ENCODE data around the gene PNMT. TPM values are rescaled to one million over a fixed set of nuclear protein-coding genes. Genes with fewer than 3 reads are reported as not detected.

The PNMT gene
- total RNA-seq, 3 donors from 2014 or later (not counting 1 experiment from before 2014, with no cell fraction given), result 1.2 to 2.5 (median 2.2) TPM

DNA sequence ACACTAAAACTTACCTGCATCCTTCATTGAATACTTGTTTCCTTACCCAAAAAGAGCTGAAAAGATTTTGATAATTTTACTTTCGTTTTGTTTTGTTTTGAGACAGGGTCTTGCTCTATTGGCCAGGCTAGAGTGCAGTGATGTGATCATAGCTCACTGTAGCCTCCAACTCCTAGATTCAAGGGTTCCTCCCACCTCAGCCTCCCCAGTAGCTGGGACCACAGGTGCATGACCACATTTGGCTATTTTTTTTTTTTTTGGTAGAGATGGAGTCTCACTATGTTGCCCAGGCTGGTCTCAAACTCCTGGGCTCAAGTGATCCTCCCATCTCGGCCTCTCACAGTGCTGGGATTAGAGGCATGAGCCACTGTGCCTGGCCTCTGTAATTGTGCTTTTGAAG, 13.1 kb upstream of the PNMT start:
- H3K36me3 Mint-ChIP-seq, result no peaks in the 10 kb centered on the region
- Histone ChIP-seq H3K4me1 (ENCODE audit: control insufficient read depth, insufficient read depth, low read length) (peaks cover 17% of the 10 kb centered on the region), H3K27ac (ENCODE audit: low read length) (no peak overlapping the region), H3K27me3 (ENCODE audit: control insufficient read depth, insufficient read depth, low read length) (no peaks in the 10 kb centered on the region), H3K9me3 (ENCODE audit: control insufficient read depth, insufficient read depth, low read length) (no peaks in the 10 kb centered on the region), H3K36me3 (ENCODE audit: control insufficient read depth, insufficient read depth, low read length) (peaks cover 37% of the 10 kb centered on the region), H3K4me3 (ENCODE audit: low read length) (no peak overlapping the region)
- 97% methylated on average over 2 of the region's 2 CpGs for WGBS (ENCODE audit: insufficient coverage)
- no peaks in the 10 kb centered on the region for H3K27me3 Mint-ChIP-seq (ENCODE audit: low read depth in 2 of 2)
- H3K4me3 Mint-ChIP-seq, result no peak overlapping the region
- TF ChIP-seq, protein P1, sequence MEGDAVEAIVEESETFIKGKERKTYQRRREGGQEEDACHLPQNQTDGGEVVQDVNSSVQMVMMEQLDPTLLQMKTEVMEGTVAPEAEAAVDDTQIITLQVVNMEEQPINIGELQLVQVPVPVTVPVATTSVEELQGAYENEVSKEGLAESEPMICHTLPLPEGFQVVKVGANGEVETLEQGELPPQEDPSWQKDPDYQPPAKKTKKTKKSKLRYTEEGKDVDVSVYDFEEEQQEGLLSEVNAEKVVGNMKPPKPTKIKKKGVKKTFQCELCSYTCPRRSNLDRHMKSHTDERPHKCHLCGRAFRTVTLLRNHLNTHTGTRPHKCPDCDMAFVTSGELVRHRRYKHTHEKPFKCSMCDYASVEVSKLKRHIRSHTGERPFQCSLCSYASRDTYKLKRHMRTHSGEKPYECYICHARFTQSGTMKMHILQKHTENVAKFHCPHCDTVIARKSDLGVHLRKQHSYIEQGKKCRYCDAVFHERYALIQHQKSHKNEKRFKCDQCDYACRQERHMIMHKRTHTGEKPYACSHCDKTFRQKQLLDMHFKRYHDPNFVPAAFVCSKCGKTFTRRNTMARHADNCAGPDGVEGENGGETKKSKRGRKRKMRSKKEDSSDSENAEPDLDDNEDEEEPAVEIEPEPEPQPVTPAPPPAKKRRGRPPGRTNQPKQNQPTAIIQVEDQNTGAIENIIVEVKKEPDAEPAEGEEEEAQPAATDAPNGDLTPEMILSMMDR (IDR thresholded peaks at IDR 0.05), result no peak
- intact Hi-C loops (cut with micrococcal nuclease), result no loop called here
- no peak for ATAC-seq
- peaks cover 27 to 50% of the 10 kb centered on the region in 2 donors for H3K4me1 Mint-ChIP-seq
- no peak overlapping the region for H3K27ac Mint-ChIP-seq
- H3K9me3 Mint-ChIP-seq, result no peaks in the 10 kb centered on the region
- no peak for DNase-seq

DNA sequence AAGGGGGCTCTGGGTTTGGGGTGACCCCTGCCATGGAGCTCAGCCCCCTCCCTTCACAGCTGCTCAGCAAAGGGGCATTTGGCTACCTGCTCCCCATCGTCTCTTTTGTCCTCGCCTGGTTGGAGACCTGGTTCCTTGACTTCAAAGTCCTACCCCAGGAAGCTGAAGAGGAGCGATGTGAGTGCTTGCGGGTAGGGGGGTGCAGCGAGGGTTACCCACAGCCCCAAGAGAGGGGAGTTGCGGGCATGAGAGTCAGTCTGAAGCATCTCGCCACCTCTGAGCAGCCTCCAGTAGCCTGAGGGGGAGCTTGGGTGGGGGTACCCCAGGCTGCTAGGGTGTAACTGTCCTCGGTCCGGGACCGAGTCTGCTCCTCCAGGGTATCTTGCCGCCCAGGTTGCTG, 9.9 kb upstream of the PNMT start:
- H3K4me1 Mint-ChIP-seq, result peaks cover 5 to 19% of the 10 kb centered on the region in 2 donors
- no peak for DNase-seq
- no peaks in the 10 kb centered on the region for H3K36me3 Mint-ChIP-seq
- TF ChIP-seq, protein P1 (IDR thresholded peaks at IDR 0.05), result no peak
- H3K4me3 Mint-ChIP-seq, result no peak overlapping the region
- Histone ChIP-seq H3K4me1 (ENCODE audit: control insufficient read depth, insufficient read depth, low read length) (peaks cover 20% of the 10 kb centered on the region), H3K27ac (ENCODE audit: low read length) (no peak overlapping the region), H3K36me3 (ENCODE audit: control insufficient read depth, insufficient read depth, low read length) (peaks cover 64% of the 10 kb centered on the region), H3K4me3 (ENCODE audit: low read length) (no peak overlapping the region), H3K9me3 (ENCODE audit: control insufficient read depth, insufficient read depth, low read length) (no peaks in the 10 kb centered on the region), H3K27me3 (ENCODE audit: control insufficient read depth, insufficient read depth, low read length) (no peaks in the 10 kb centered on the region)
- 75% methylated on average over 11 of the region's 11 CpGs for WGBS (ENCODE audit: insufficient coverage)
- no peak overlapping the region for H3K27ac Mint-ChIP-seq
- H3K27me3 Mint-ChIP-seq (ENCODE audit: low read depth in 2 of 2), result no peaks in the 10 kb centered on the region
- ATAC-seq, result no peak
- no peaks in the 10 kb centered on the region for H3K9me3 Mint-ChIP-seq
- intact Hi-C loops (cut with micrococcal nuclease), result no loop called here

DNA sequence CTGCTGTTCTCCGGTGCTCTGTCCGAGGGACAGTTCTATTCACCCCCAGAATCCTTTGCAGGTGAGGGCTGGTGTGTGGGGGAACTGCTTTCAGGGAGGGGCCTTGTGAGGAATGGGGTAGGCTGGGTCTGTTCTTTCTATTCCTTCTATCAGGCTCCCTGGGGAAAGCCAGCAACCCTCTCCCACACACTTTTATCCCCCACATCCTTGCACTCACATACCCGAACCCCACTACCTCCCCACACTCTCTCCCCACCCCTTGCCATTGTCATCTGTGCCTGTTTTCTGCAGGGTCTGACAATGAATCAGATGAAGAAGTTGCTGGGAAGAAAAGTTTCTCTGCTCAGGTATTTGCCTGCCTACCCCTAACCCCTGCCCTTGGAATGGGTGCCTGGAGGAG, 9.5 kb upstream of the PNMT start:
- TF ChIP-seq, protein P1 (IDR thresholded peaks at IDR 0.05), result no peak
- Mint-ChIP-seq H3K36me3 (no peaks in the 10 kb centered on the region), H3K27me3 (ENCODE audit: low read depth in 2 of 2) (no peaks in the 10 kb centered on the region), H3K27ac (no peak overlapping the region), H3K4me3 (no peak overlapping the region), H3K9me3 (no peaks in the 10 kb centered on the region), H3K4me1 (peaks cover 2 to 15% of the 10 kb centered on the region in 2 donors)
- Histone ChIP-seq H3K27ac (ENCODE audit: low read length) (no peak overlapping the region), H3K36me3 (ENCODE audit: control insufficient read depth, insufficient read depth, low read length) (peaks cover 64% of the 10 kb centered on the region), H3K27me3 (ENCODE audit: control insufficient read depth, insufficient read depth, low read length) (no peaks in the 10 kb centered on the region), H3K9me3 (ENCODE audit: control insufficient read depth, insufficient read depth, low read length) (no peaks in the 10 kb centered on the region), H3K4me1 (ENCODE audit: control insufficient read depth, insufficient read depth, low read length) (peaks cover 20% of the 10 kb centered on the region), H3K4me3 (ENCODE audit: low read length) (no peak overlapping the region)
- intact Hi-C loops (cut with micrococcal nuclease), result no loop called here
- DNase-seq, result no peak
- WGBS (ENCODE audit: insufficient coverage), result 81% methylated on average over 3 of the region's 3 CpGs
- ATAC-seq, result no peak

- H3K4me3 Mint-ChIP-seq, result no peak overlapping the region
- TF ChIP-seq, protein P1 (IDR thresholded peaks at IDR 0.05), result no peak
- H3K36me3 ChIP-seq (ENCODE audit: control insufficient read depth, insufficient read depth, low read length), result peaks cover 64% of the 10 kb centered on the region
- peaks cover 17% of the 10 kb centered on the region for H3K4me1 ChIP-seq (ENCODE audit: control insufficient read depth, insufficient read depth, low read length)
- H3K27ac ChIP-seq (ENCODE audit: low read length), result peak overlapping the region; percentile 3
- peak in 1 of 2 donors; percentile 43 for DNase-seq
- peaks cover 0 to 11% of the 10 kb centered on the region in 2 donors for H3K4me1 Mint-ChIP-seq
- no peak overlapping the region for H3K4me3 ChIP-seq (ENCODE audit: low read length)
- H3K27me3 ChIP-seq (ENCODE audit: control insufficient read depth, insufficient read depth, low read length), result no peaks in the 10 kb centered on the region
- no peaks in the 10 kb centered on the region for H3K9me3 Mint-ChIP-seq
- intact Hi-C loops (cut with micrococcal nuclease), result no loop called here
- ATAC-seq, result no peak
- no peak overlapping the region for H3K27ac Mint-ChIP-seq
- H3K36me3 Mint-ChIP-seq, result no peaks in the 10 kb centered on the region
- WGBS (ENCODE audit: insufficient coverage), result 43% methylated on average over 14 of the region's 15 CpGs
- H3K27me3 Mint-ChIP-seq (ENCODE audit: low read depth in 2 of 2), result no peaks in the 10 kb centered on the region
- H3K9me3 ChIP-seq (ENCODE audit: control insufficient read depth, insufficient read depth, low read length), result no peaks in the 10 kb centered on the region
Measured at GRCh38 chr17:39659279-39660010, 8.8 kb upstream of the PNMT start.
